Endothelial cell of umbilical vein (primary cell): Measurements from ENCODE around the gene ECSIT. TPM values are rescaled to one million over a fixed set of nuclear protein-coding genes. Genes with fewer than 3 reads are reported as not detected.

ENCODE experiments used
- BruUV-seq: library from RNA; stranded (reverse); fragments of 400-500 nt; replicated peaks from 2 replicates; lab custom pipeline; 2021; lab: Mats Ljungman, UMichigan
- CTCF ChIA-PET: fragments of 300-600, 350-600 bp; sonication (Branson Sonifier 250); formaldehyde crosslinking; loops from one replicate; lab custom pipeline; 2021; ENCODE audit warnings: antibody characterized with exemption, inconsistent platforms; lab: Charles Lee
- POLR2A ChIA-PET: fragments of 300-600, 350-600 bp; sonication (Branson Sonifier 250); formaldehyde crosslinking; loops from one replicate; lab custom pipeline; 2021; ENCODE audit warnings: antibody characterized with exemption, inconsistent platforms; lab: Charles Lee
- DNase-seq: peaks from one replicate; pipeline ENCODE4 v3.0.0-alpha.2; 2011; ENCODE audit warnings: low read depth, low spot score
- FAIRE-seq: peaks from 2 replicates; lab custom pipeline; 2011; peaks lifted over from hg19 to GRCh38; lab: Jason Lieb, UNC
- H2AFZ ChIP-seq: 2 replicates; pipeline ENCODE4 v1.6.0; 2012; ENCODE audit warnings: low read depth, low read length, control low read depth, inconsistent platforms
- H3K27ac ChIP-seq: 2 replicates; pipeline ENCODE4 v1.5.1; 2011; ENCODE audit warnings: low read depth, mild to moderate bottlenecking, control low read depth, low read length, moderate library complexity; ENCODE audit not compliant: insufficient read depth
- H3K27me3 ChIP-seq, 2 experiments: 2 replicates each; pipeline versions ENCODE4 v1.6.0 to v1.6.1; 2011; ENCODE audit warnings: low read length in 2 of 2, mixed read lengths in 1 of 2; ENCODE audit not compliant: control insufficient read depth in 2 of 2, insufficient read depth in 2 of 2
- H3K36me3 ChIP-seq, 2 experiments: 2 replicates in 1 of 2; 3 replicates in 1 of 2; pipeline ENCODE4 v1.5.1; 2011; ENCODE audit warnings: low read length in 2 of 2, mild to moderate bottlenecking in 1 of 2, moderate library complexity in 1 of 2; ENCODE audit not compliant: control insufficient read depth in 2 of 2, insufficient read depth in 2 of 2; ENCODE audit errors: extremely low read depth in 1 of 2
- H3K4me1 ChIP-seq: 3 replicates; pipeline ENCODE4 v1.5.1; 2011; ENCODE audit warnings: mild to moderate bottlenecking, low read length; ENCODE audit not compliant: control insufficient read depth, insufficient read depth; ENCODE audit errors: extremely low read depth
- H3K4me2 ChIP-seq: 2 replicates; pipeline ENCODE4 v1.6.1; 2011; ENCODE audit warnings: low read length, control low read depth, mixed read lengths; ENCODE audit not compliant: insufficient read depth
- H3K4me3 ChIP-seq, 3 experiments: fragments of 200-600 bp in 1 of 3; sonication (generic), shearing (Covaris generic) in 1 of 3; replicated peaks in 1 of 3; 2 replicates each; pipeline ENCODE4 v1.5.1; 2011 to 2016; ENCODE audit warnings: control low read depth in 3 of 3, low read length in 3 of 3, mild to moderate bottlenecking in 2 of 3, inconsistent platforms in 1 of 3, low read depth in 1 of 3, moderate library complexity in 1 of 3; ENCODE audit not compliant: insufficient read depth in 1 of 3
- H3K79me2 ChIP-seq: 2 replicates; pipeline ENCODE4 v1.6.0; 2012; ENCODE audit warnings: low read length, inconsistent platforms; ENCODE audit not compliant: control insufficient read depth, insufficient read depth
- H3K9ac ChIP-seq: replicated peaks from 2 replicates; pipeline ENCODE3; 2011; ENCODE audit warnings: low read length, control low read depth; ENCODE audit not compliant: insufficient read depth; ENCODE audit errors: extremely low read depth
- H3K9me1 ChIP-seq: replicated peaks from 3 replicates; pipeline ENCODE4 v1.6.0; 2011; ENCODE audit warnings: mild to moderate bottlenecking, low read length; ENCODE audit not compliant: control insufficient read depth, insufficient read depth; ENCODE audit errors: extremely low read depth
- H3K9me3 ChIP-seq: replicated peaks from 2 replicates; pipeline ENCODE4 v1.5.1; 2012; ENCODE audit warnings: low read length, inconsistent platforms; ENCODE audit not compliant: control insufficient read depth, insufficient read depth
- H4K20me1 ChIP-seq: replicated peaks from 2 replicates; pipeline ENCODE3; 2011; ENCODE audit warnings: mild to moderate bottlenecking, low read length; ENCODE audit not compliant: control insufficient read depth, insufficient read depth; ENCODE audit errors: extremely low read depth
- CTCF ChIP-seq, 2 donors: IDR thresholded peaks; 1 replicate in 1 of 2; 2 replicates in 1 of 2; pipeline ENCODE4 v1.5.1; 2011; ENCODE audit warnings: low read length in 2 of 2, mild to moderate bottlenecking in 2 of 2, moderate library complexity in 2 of 2, control low read depth in 1 of 2, inconsistent platforms in 1 of 2, low read depth in 1 of 2; ENCODE audit not compliant: insufficient read depth in 1 of 2; ENCODE audit errors: extremely low read depth in 1 of 2
- EZH2 ChIP-seq: IDR thresholded peaks from 2 replicates; pipeline ENCODE4 v1.6.1; 2012; ENCODE audit warnings: borderline replicate concordance, low read depth, mild to moderate bottlenecking, moderate library complexity, low read length, inconsistent platforms; ENCODE audit not compliant: severe bottlenecking
- GATA2 ChIP-seq: IDR thresholded peaks from 2 replicates; pipeline ENCODE4 v1.7.0; 2011; ENCODE audit warnings: low read depth, mild to moderate bottlenecking, moderate library complexity, mixed read lengths, low read length; ENCODE audit not compliant: insufficient read length, insufficient read depth
- JUN ChIP-seq: IDR thresholded peaks from 2 replicates; pipeline ENCODE4 v1.6.1; 2011; ENCODE audit warnings: borderline replicate concordance, low read depth; ENCODE audit not compliant: insufficient read length, insufficient read depth
- MAX ChIP-seq: IDR thresholded peaks from 2 replicates; pipeline ENCODE4 v1.6.1; 2011; ENCODE audit not compliant: insufficient read depth, insufficient read length
- MYC ChIP-seq: IDR thresholded peaks from one replicate; pipeline ENCODE4 v1.6.1; 2011; ENCODE audit warnings: mild to moderate bottlenecking, low read depth, low read length
- POLR2A ChIP-seq: IDR thresholded peaks from 2 replicates; pipeline ENCODE4 v1.6.1; 2012; ENCODE audit warnings: low read depth, mild to moderate bottlenecking, control low read depth, low read length
- POLR2AphosphoS5 ChIP-seq: IDR thresholded peaks from 2 replicates; pipeline ENCODE4 v1.6.1; 2012; ENCODE audit warnings: low read depth, mild to moderate bottlenecking, control low read depth, low read length, moderate library complexity; ENCODE audit not compliant: insufficient read depth
- dilution Hi-C: fragments of 300-500 bp; cut with MboI; formaldehyde crosslinking; loops from one replicate; pipeline ENCODE4 v1.15.0; 2019; ENCODE audit warnings: low sequenced_read_pairs; ENCODE audit not compliant: extremely low pct_ligation_motif_present
- intact Hi-C: fragments of 100-400 bp; cut with micrococcal nuclease; formaldehyde crosslinking; loops from one replicate; pipeline ENCODE4 v1.10.0; 2022
- polyA plus RNA-seq, 4 experiments: library from polyadenylated mRNA; depleted of rRNA in 3 of 4; stranded (reverse) in 3 of 4; unstranded in 1 of 4; fragments of >200 nt; gene quantifications; 2 replicates each; pipeline versions ENCODE4 v1.2.1 to v1.2.3, GENCODE V29; 2011 to 2012; ENCODE audit warnings: missing spikeins in 1 of 4
- total RNA-seq: library from RNA; stranded (reverse); gene quantifications from 2 replicates; pipeline ENCODE4 v1.2.3, GENCODE V29; 2021

The ECSIT gene
- total and polyA plus RNA-seq, 2 donors (not counting 3 experiments of a cell fraction or from before 2014, with no cell fraction given): 32.4 to 47.2 TPM

- peak within 1 kb of the TSS; percentile 14 for H3K27ac ChIP-seq
Measured at GRCh38 chr19:11558881-11559828, 30.2 kb upstream of the ECSIT start, which contains the start of gene ELOF1. TSS of gene ELOF1 (minus strand) at chr19:11559230. CDS start at chr19:11554347, 4,883 bp downstream.

More at GRCh38 chr19:11558881-11559828, 30.2 kb upstream of the ECSIT start, which contains the start of gene ELOF1:
- TF ChIP-seq POLR2AphosphoS5 (peak; percentile 94), MYC (no peak), CTCF (IDR thresholded peaks at IDR 0.05; ENCODE audit: extremely low read depth in 1 of 2, insufficient read depth in 1 of 2, low read depth in 1 of 2, low read length in 2 of 2) (no peak), EZH2 (no peak), GATA2 (no peak), MAX (no peak), JUN (no peak), POLR2A (peak; percentile 88)
- DNase-seq: peak; percentile 97
- no peaks in the 10 kb centered on the region for H3K27me3 ChIP-seq
- intact Hi-C loops: loop anchor here (1.0 to 2.0 kb wide), 3 partner anchors 28 to 54 kb away; partner anchors contain the start of genes ECSIT and ZNF653
- peaks cover 0 to 4% of the 10 kb centered on the region in 2 experiments for H3K36me3 ChIP-seq
- BruUV-seq: TSS peak; percentile 84
- no peaks in the 10 kb centered on the region for H3K9me3 ChIP-seq
- no peaks in the 10 kb centered on the region for H3K9me1 ChIP-seq
- CTCF ChIA-PET: interaction anchor here (0.6 to 2.1 kb wide), 11 partner anchors 15 to 265 kb away, joined by 3 to 8 read pairs (median 4); partner anchors contain the start of gene ZNF653
- peak within 1 kb of the TSS; percentile 87 for H2AFZ ChIP-seq
- H3K4me2 ChIP-seq: peak within 1 kb of the TSS; percentile 90
- H4K20me1 ChIP-seq: no peaks in the 10 kb centered on the region
- dilution Hi-C loops: no loop called here
- peak within 1 kb of the TSS; percentile 56 to 81 (median 58) for H3K4me3 ChIP-seq
- POLR2A ChIA-PET: no interaction called here
- H3K9ac ChIP-seq: peak within 1 kb of the TSS; percentile 63
- H3K79me2 ChIP-seq: peaks cover 24% of the 10 kb centered on the region
- peaks cover 9% of the 10 kb centered on the region for H3K4me1 ChIP-seq
- peak; percentile 96 for FAIRE-seq
